ENCODE data around the gene OAS3.
"Not testable (repeated sequence)": the region's sequence is repeated elsewhere in the genome, so short reads cannot be mapped to it uniquely, and the experiment has no call there.

OAS3 gene, protein sequence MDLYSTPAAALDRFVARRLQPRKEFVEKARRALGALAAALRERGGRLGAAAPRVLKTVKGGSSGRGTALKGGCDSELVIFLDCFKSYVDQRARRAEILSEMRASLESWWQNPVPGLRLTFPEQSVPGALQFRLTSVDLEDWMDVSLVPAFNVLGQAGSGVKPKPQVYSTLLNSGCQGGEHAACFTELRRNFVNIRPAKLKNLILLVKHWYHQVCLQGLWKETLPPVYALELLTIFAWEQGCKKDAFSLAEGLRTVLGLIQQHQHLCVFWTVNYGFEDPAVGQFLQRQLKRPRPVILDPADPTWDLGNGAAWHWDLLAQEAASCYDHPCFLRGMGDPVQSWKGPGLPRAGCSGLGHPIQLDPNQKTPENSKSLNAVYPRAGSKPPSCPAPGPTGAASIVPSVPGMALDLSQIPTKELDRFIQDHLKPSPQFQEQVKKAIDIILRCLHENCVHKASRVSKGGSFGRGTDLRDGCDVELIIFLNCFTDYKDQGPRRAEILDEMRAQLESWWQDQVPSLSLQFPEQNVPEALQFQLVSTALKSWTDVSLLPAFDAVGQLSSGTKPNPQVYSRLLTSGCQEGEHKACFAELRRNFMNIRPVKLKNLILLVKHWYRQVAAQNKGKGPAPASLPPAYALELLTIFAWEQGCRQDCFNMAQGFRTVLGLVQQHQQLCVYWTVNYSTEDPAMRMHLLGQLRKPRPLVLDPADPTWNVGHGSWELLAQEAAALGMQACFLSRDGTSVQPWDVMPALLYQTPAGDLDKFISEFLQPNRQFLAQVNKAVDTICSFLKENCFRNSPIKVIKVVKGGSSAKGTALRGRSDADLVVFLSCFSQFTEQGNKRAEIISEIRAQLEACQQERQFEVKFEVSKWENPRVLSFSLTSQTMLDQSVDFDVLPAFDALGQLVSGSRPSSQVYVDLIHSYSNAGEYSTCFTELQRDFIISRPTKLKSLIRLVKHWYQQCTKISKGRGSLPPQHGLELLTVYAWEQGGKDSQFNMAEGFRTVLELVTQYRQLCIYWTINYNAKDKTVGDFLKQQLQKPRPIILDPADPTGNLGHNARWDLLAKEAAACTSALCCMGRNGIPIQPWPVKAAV

DNA sequence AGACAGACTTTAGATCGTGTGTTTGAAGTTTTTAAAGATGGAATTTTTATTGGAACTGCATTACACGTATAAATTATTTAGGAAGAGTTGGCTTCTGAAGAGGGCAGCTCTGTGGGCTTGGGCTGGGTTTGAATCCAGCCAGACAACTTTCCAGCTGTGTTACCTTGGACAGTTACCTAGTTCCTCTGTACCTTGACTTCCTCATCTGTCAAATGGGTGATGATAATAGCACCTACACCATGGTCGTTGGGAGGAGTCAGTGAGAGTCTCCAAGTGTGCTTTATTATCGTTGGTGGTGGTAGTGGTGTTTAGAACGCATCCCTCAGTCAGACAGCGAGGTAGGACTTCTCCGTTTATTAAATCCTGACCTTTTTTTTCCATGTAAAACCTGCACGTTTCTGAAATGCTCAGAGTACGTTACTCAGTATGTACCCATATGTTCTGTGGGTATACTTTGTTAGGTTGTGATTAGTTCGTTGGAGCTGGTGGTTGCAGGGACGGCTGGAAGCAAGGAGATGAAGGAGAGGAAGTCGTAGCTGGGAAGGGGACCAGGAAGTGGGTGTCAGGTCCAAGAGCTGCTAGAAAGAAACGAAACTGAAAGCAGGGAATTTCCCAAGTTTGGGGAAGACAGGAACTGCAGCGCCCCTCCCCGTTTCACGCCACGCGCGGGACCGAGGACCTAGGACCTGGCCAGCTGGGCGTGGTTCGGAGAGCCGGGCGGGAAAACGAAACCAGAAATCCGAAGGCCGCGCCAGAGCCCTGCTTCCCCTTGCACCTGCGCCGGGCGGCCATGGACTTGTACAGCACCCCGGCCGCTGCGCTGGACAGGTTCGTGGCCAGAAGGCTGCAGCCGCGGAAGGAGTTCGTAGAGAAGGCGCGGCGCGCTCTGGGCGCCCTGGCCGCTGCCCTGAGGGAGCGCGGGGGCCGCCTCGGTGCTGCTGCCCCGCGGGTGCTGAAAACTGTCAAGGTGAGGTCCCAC, at the start of gene OAS3:
OAS3 (plus strand) TSS at position 734 of the 979 bp plus-strand sequence; CDS start at position 791, 57 bp downstream.
- peak; percentile 73 for DNase-seq

DNA sequence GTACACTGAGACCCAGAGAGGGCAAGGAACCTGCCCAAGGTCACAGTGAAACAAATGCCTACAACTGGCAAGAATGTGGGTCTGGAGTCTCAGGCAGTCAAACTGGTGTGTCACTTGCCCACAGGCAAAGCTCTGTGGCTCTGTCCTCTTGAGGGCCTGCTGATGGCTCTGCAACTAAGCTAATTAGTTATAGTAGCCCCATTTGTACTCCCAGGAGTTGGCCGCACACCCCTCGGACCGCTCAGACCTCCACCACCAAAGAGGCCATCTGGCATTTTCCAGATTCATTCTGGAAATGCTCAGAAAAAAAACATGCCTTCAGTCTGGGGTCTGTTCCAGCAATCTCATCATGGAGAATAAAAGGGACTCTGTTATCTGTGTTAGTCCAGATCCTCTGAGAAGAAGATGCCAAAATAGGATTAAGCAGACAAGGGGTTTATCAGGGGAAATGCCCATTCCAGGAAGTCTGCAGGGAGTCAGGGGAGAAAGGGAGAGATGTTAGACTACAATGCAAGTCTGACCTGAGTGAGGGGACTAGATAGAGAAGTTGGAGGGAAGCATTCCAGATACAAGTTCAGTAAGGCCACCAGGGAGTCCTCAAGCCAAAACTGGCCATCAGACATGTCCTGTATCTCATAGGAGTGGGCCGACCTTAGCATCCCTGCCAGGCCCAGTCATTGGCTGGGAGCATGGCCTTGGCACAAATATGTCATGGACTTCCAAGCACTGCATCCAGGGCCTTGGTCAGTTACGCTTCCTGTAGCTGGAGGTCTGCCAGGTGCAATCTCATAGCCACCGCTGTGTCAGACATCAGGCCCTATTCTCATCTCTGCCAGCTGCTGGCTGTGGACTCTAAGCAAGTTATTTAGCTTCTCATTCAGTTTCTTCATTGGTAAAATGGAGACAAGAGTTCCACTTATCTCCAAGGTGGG, 46.9 kb upstream of the OAS3 start:
- no peak for DNase-seq

DNA sequence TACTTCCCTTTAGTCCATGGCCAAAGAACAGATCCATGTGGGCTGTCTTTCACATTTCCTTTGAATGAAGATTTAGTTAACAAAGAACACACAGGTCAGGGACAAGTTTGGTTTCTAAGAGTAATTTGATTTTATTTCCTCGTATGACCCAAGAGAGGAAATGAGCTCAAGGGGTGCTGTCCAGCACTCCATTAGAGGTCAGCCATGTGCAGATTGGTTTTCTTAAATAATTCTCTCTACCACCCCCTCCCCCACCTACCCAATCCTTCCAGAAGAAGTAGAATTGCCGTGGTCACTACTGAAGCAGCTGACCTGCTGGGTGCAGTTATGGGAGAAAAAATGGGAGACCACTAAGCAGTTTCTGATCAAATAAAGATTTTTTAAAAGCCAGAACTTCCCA, 45.4 kb upstream of the OAS3 start:
- DNase-seq, result no peak

DNA sequence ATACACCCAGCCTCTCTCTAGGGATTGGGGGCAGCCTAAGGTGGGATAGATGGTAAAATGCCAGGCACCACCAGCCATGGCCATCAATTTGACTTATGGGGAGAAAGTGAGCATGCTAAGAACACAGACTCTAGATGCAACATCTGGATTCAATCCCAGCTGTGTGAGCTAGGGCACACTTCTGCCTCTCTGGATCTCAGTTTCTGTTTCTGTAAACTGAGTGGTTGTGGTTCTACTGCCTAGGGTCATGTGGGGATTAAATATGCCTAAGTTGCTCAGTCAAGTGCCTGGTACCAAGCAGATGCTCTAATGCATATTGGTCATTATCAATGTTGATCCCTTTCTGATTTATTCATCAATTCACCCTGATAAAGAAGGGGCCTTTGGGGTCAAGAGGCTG, 44.1 kb upstream of the OAS3 start:
- DNase-seq, result no peak

DNA sequence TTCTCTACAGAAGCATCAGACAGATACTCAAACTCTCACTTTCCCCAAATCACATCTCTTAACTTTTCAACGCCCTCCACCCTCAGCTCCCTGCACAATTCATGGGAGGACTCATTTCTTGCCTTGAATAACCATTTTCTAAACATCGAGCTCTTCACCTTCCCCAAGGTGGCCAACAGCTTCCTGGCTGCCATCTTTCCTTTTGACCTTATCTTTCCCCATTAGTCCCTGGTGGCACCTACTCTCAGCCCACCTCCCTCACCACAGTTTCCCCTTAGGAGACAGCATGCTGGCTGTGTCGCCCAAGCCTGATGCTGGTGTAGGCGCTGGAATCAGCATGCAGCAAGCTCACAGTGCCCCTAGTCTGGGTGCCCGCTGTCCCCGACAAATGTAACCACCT, 39.9 kb upstream of the OAS3 start:
- no peak for DNase-seq

DNA sequence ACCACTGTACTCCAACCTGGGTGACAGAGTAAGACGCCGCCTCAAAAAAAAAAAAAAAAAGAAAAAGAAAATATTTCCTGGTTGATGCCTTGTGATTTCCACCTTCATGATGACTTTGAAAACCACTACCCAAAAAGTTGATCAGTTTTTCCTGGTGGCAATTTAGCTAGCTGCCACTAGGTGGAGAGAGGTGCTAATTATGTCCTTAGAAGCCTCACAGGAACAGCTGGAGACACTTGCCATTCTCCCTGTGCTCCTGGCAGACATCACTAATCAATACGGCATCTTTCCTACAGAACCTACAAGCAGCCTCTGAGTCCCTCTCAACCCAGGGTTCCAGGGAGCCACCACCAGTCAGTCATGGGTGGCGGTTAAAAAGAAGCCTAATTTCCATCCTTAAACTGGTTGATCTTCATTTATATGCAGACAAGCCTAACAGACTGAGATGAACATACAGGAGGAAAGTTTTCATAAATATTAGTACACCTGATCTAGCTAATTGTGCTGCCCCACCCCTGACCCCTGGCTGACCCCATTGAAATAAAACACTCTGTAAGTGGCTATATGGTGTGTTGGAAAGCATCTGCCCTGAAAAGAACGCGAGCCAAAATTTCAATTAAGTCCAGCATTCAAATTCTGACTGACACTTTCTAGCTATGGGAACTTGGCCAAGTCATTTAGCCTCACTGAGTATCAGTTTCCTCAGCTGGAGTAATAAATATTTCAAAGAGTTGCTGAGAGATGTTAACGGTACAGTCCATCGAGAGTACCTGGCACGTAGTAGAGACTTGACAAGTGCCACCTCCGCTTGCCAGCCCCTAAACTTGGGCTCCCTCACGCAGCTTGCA, 37.8 kb upstream of the OAS3 start:
- DNase-seq, result no peak

DNA sequence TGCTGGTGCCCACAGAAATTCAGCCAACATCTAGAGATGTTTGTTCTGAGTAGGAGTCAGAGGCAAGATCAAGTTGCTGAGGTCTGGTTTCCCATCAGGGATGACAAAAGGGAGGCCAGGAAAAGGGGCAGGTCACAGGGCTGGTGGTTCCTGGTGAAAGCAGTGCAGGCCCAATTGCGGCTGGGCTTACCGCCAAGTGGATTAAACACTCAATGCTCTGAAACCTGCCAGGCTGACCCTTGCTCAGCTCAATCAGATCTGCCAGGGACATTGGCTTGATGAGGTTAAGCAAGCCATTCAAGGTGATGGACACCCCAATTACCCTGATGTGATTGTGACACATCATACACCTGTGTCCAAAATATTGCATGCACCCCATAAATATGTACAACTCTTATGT, 37.0 kb upstream of the OAS3 start:
- DNase-seq, result no peak

DNA sequence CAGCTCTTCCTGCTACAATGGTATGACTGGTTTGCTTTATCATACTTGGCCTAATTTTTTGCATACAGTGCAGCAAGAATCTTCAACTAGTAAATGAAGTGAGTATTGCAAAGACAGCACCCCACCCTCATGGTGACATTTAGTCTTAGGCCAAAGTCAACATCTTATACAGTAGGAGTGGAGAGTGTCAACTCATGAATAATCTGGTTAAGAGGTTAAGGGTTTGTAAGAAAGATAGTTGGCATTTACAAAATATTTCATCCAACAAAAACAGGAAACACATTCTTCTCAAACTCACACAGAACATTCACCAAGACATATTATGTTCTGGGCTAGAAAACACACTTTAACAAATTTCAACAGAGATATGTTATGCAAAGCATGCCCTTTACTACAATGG, 33.7 kb upstream of the OAS3 start:
- DNase-seq, result no peak

DNA sequence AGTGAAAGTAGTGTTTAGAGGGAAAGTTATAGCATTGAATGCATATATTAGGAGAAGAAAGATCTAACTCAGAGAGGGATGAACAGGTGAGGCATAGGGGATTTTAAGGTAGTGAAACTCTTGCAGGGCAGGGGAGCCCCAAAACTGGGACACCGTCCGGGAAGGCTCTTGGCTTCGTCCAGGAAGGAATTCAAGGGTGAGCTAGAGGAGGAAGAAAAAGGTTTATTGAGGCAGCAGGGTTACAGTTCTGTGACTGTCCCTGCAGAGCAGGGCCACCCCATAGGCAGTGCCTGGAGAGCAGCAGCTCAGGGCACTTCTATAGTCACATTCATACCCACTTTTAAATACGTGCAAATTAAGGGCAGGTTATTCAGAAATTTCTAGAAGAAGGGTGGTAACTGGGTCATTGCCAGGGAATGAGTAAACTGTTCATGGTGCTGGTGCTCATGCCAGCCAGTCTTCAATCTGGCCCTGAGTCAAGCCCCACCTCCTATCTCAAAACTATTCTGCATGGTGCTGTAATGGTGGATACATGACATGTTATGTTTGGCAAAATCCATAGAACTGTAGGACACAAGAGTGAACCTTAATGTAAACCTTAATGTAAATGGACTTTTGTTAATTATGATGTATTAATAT, 32.7 kb upstream of the OAS3 start:
- DNase-seq, result no peak

DNA sequence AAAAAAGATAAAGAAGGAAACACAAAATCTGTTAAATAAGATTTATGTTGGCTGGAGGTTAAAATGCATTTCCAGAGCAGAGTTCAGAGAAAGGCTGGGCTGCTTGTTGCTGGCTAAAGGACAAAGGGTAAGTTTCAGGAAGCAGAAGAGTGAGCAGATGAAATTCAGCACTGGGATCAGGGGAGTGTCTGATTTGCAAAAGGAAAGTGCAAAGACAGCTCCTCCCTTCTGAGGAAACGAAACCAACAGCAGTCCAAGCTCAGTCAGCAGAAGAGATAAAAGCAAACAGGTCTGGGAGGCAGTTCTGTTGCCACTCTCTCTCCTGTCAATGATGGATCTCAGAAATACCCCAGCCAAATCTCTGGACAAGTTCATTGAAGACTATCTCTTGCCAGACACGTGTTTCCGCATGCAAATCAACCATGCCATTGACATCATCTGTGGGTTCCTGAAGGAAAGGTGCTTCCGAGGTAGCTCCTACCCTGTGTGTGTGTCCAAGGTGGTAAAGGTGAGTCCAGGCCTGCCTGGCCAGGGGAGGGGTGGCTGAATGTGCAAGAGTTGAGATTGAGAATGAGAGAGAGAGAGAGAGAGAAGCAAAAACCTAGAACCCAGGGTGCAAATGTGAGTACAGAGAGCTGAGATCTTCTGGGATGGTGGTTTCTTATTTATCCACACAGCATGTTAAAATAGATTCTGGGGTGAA, 31.4 kb upstream of the OAS3 start, which contains the start of gene OAS1:
OAS1 (plus strand) TSS at position 251 of the 703 bp plus-strand sequence; CDS start at position 329, 78 bp downstream.
- DNase-seq, result no peak

DNA sequence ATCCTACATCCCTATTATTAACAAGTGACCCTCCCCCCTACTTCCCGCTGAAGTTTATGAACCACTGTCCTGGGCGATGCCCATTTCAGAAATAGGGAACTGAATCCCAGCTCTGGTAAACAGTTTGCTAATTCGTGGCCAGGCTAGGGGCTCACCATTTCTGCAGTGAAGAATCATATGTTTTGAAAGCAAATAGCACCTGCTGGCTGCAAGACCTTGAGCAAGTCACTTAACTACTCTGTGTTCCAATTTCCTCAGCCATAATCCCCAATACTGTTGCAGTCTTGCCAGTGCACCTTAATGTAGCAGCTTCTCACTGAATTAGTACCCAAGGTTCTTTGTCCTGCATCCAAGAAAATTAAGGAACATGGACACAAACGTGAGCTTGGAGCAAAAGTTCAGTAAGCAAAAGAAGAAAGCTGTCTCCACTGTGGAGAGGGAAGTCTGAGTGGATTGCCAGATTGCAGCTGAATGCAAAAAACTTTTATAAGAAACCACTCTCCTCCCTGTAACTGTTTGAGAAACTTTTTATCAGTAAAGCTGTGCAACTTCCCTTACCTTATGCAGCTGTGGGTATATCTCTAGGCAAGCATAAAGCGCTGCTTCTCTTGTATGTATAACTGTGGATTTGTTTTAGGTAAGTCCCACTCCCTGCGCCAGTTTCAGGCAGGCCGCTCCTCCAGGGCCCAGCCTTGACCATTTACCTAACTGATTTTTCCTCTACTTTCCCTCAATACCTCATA, 30.7 kb upstream of the OAS3 start:
- no peak for DNase-seq

DNA sequence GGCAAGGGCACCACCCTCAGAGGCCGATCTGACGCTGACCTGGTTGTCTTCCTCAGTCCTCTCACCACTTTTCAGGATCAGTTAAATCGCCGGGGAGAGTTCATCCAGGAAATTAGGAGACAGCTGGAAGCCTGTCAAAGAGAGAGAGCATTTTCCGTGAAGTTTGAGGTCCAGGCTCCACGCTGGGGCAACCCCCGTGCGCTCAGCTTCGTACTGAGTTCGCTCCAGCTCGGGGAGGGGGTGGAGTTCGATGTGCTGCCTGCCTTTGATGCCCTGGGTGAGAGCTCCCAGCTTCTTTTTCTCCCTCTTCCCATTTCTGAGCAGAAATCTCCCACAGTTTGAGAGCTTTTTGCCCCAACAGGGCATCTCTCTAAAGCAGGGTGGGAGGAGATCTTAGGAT, 29.7 kb upstream of the OAS3 start:
- no peak for DNase-seq

DNA sequence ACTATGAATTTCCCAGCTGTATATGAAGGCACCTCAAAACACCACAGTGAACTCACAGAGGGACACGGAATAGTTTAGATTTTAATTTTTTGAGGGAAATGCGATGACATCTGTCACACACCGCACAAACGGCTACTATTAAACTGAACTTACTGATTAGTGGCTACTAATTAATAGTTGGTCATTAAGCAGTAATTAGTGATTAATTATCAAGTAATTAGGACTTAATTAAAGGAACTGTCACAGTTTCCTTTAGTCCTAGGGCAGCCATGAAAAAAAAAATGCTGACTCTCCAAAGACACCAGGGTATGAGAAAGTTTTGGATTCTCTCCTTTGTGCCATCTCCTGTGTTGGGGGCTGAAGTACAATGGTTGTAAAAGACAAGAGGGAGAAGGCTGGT, 28.6 kb upstream of the OAS3 start:
- no peak for DNase-seq

DNA sequence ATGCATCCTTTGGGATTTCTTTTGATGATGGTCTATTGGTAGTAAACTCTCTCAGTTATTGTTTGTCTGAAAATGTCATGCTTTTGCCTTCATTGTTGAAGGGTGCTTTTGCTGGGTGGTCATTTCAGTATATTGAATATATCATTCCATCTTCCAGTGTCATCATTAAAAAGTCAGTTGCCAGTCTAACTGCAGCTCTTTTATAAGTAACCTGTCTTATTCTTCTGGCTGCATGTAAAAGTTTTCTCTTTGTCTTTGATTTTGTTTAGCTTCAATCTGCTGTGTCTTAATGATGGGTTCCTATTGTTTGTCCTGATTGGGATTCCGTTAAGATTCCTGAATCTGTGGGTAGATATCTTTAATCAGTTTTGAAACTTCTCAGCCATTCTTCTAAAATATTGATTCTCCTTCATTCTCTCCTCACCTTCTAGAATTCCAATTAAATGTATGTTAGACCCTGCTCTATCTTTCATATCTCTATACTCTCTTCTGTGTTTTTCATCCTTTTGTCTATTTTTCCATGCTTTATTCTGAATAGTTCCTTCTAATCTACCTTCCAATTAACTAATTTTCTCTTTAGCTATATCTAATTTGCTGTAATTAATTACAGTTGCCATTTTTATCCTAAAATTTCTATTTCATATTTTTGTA, 25.1 kb upstream of the OAS3 start:
- no peak for DNase-seq

DNA sequence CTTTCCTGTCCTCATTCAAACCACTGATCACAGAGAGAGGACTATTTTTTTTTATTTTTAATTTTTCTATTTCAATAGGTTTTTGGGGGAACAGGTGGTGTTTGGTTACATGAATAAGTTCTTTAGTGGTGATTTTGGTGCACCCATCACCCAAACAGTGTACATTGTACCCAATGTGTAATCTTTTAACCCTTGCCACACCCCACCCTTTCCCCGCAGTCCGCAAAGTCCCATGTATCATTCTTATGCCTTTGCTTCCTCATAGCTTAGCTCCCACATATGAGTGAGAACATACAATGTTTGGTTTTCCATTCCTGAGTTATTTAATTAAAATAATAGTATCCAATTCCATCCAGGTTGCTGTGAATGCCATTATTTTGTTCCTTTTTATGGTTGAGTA, 24.4 kb upstream of the OAS3 start:
- DNase-seq, result not testable (repeated sequence)

DNA sequence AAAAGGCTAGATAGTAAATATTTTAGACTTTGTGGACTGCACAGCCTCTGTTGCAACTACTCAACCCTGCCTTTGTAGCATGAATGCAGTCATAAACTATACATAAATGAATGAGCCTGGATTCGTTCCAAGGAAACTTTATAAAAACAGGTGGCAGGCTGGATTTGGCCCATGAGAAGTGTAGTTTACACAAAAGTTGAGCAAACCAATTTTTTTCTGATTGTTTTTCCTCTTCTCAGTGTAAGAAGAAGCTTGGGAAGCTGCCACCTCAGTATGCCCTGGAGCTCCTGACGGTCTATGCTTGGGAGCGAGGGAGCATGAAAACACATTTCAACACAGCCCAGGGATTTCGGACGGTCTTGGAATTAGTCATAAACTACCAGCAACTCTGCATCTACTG, 22.0 kb upstream of the OAS3 start:
- no peak for DNase-seq

DNA sequence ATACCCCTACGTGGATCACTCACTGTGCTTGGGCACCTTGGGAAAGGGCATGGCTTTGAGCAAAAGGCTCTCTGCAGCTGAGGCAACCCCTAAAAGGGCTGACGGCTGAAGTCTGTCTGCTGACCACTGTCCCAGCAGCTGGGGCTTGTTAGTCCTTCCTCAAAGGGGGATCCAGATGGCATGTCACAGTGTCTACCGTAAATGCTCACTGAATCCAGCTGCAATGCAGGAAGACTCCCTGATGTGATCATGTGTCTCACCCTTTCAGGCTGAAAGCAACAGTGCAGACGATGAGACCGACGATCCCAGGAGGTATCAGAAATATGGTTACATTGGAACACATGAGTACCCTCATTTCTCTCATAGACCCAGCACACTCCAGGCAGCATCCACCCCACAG, 19.2 kb upstream of the OAS3 start:
- DNase-seq, result peak; percentile 18

DNA sequence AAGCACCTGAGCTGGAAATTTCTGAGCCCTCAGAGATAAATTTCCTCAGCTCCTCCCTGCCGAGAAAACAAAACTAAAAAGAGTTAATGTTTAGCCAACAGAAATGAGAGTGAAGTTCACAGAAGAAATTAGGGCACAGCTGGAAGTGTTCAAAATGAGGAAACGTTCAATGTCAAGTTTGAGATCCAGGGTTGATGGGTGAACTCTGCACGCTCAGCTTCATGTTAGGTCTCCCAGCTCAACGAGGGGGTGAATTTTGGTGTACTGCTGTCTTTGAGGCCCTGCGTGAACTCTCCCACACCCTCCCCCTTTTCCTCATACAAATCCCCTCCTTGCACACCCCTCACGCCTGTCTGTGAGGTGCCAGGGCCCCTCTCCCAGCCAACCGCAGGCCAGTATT, 13.3 kb upstream of the OAS3 start:
- no peak for DNase-seq

Measured in activated CD8-positive, alpha-beta memory T cell treated with anti-CD3 and anti-CD28 coated beads, Interleukin-2, amount 50 U/mL, for 48 hours (primary cell).